Measurements from ENCODE around the gene GKN1. TPM values are rescaled to one million over a fixed set of nuclear protein-coding genes. Genes with fewer than 3 reads are reported as not detected.

GKN1 gene
- total RNA-seq, 1 experiment from 2014 or later = not detected

- Histone ChIP-seq H3K27me3 (replicated peaks; ENCODE audit: insufficient read depth, low read depth, low read length, poor library complexity) (no peaks in the 10 kb centered on the region), H3K4me3 (ENCODE audit: low read depth, low read length, poor library complexity, severe bottlenecking) (no peak overlapping the region), H3K9me3 (ENCODE audit: low read depth, low read length, poor library complexity, severe bottlenecking) (no peaks in the 10 kb centered on the region), H3K27ac (ENCODE audit: low read depth, low read length, poor library complexity, severe bottlenecking) (no peak overlapping the region), H3K36me3 (ENCODE audit: insufficient read depth, low read length, poor library complexity, severe bottlenecking) (no peaks in the 10 kb centered on the region), H3K4me1 (ENCODE audit: insufficient read depth, low read length, poor library complexity, severe bottlenecking) (peaks cover 5% of the 10 kb centered on the region)
- DNase-seq (ENCODE audit: low spot score) = no peak
- TF ChIP-seq EZH2 (IDR thresholded peaks at IDR 0.05; ENCODE audit: borderline replicate concordance, low read depth, low read length, poor library complexity, severe bottlenecking) (no peak), CTCF (conservative IDR thresholded peaks at IDR 0.05; ENCODE audit: low read depth, low read length) (no peak)
- ChIA-PET CTCF (interaction anchor here (0.6 kb wide), 1 partner anchor 15 kb away, joined by 3 read pairs; no protein-coding TSS in a partner anchor), POLR2A (ENCODE audit: low non-redundant PET) (no interaction called here)
- BruUV-seq (replicated peaks) = no TSS peak
- intact Hi-C loops (cut with micrococcal nuclease; ENCODE audit: unreplicated experiment) = loop anchor here (5.0 kb wide), 1 partner anchor 157 kb away; no protein-coding TSS in a partner anchor
Observed at GRCh38 chr2:68939962-68940361, 34.5 kb upstream of the GKN1 start.

- no peak overlapping the region for H3K4me3 ChIP-seq (ENCODE audit: low read depth, low read length, poor library complexity, severe bottlenecking)
- H3K27me3 ChIP-seq (replicated peaks; ENCODE audit: insufficient read depth, low read depth, low read length, poor library complexity) = no peaks in the 10 kb centered on the region
- intact Hi-C loops (cut with micrococcal nuclease; ENCODE audit: unreplicated experiment) = loop anchor here (5.0 kb wide), 1 partner anchor 157 kb away; no protein-coding TSS in a partner anchor
- no peak for DNase-seq (ENCODE audit: low spot score)
- ChIA-PET CTCF (interaction anchor here (0.6 kb wide), 1 partner anchor 14 kb away, joined by 3 read pairs; no protein-coding TSS in a partner anchor), POLR2A (ENCODE audit: low non-redundant PET) (no interaction called here)
- H3K27ac ChIP-seq (ENCODE audit: low read depth, low read length, poor library complexity, severe bottlenecking) = no peak overlapping the region
- no TSS peak for BruUV-seq (replicated peaks)
- no peaks in the 10 kb centered on the region for H3K36me3 ChIP-seq (ENCODE audit: insufficient read depth, low read length, poor library complexity, severe bottlenecking)
- TF ChIP-seq EZH2 (IDR thresholded peaks at IDR 0.05; ENCODE audit: borderline replicate concordance, low read depth, low read length, poor library complexity, severe bottlenecking) (no peak), CTCF (conservative IDR thresholded peaks at IDR 0.05; ENCODE audit: low read depth, low read length) (no peak)
- H3K9me3 ChIP-seq (ENCODE audit: low read depth, low read length, poor library complexity, severe bottlenecking) = no peaks in the 10 kb centered on the region
- peaks cover 5% of the 10 kb centered on the region for H3K4me1 ChIP-seq (ENCODE audit: insufficient read depth, low read length, poor library complexity, severe bottlenecking)
Observed at GRCh38 chr2:68940369-68940768, 34.1 kb upstream of the GKN1 start.

- Histone ChIP-seq H3K27me3 (replicated peaks; ENCODE audit: insufficient read depth, low read depth, low read length, poor library complexity) (no peaks in the 10 kb centered on the region), H3K27ac (ENCODE audit: low read depth, low read length, poor library complexity, severe bottlenecking) (no peak overlapping the region), H3K4me1 (ENCODE audit: insufficient read depth, low read length, poor library complexity, severe bottlenecking) (peaks cover 5% of the 10 kb centered on the region), H3K4me3 (ENCODE audit: low read depth, low read length, poor library complexity, severe bottlenecking) (no peak overlapping the region), H3K9me3 (ENCODE audit: low read depth, low read length, poor library complexity, severe bottlenecking) (no peaks in the 10 kb centered on the region), H3K36me3 (ENCODE audit: insufficient read depth, low read length, poor library complexity, severe bottlenecking) (no peaks in the 10 kb centered on the region)
- no peak for TF ChIP-seq CTCF (conservative IDR thresholded peaks at IDR 0.05; ENCODE audit: low read depth, low read length)
- TF ChIP-seq EZH2 (IDR thresholded peaks at IDR 0.05; ENCODE audit: borderline replicate concordance, low read depth, low read length, poor library complexity, severe bottlenecking) = no peak
- POLR2A ChIA-PET (ENCODE audit: low non-redundant PET) = interaction anchor here (0.6 kb wide), 1 partner anchor 633 kb away, joined by 3 read pairs; no protein-coding TSS in a partner anchor
- intact Hi-C loops (cut with micrococcal nuclease; ENCODE audit: unreplicated experiment) = loop anchor here (1.0 to 5.0 kb wide), 2 partner anchors 154 to 364 kb away; no protein-coding TSS in a partner anchor
- no peak for DNase-seq (ENCODE audit: low spot score)
- CTCF ChIA-PET = interaction anchor here (1.2 to 1.7 kb wide), 7 partner anchors 13 to 479 kb away, joined by 3 to 25 read pairs (median 4); no protein-coding TSS in a partner anchor
- no TSS peak for BruUV-seq (replicated peaks)
Observed at GRCh38 chr2:68942827-68943226, 31.6 kb upstream of the GKN1 start.

Measured in A673 (cell line).